Suprapubic skin (tissue), 4 donors: ENCODE results near the gene NEU2. TPM values are rescaled to one million over a fixed set of nuclear protein-coding genes. Genes with fewer than 3 reads are reported as not detected.

ENCODE experiments used
- DNase-seq, 2 donors: peaks; one replicate each; pipeline ENCODE4 v3.0.0-alpha.2; 2019; ENCODE audit warnings: low spot score in 2 of 2
- H3K27ac ChIP-seq: fragments of 200-600 bp; sonication (generic); one replicate; pipeline ENCODE4 v1.5.1; 2019
- H3K27me3 ChIP-seq: fragments of 200-600 bp; sonication (generic); one replicate; pipeline ENCODE4 v1.5.1; 2019
- H3K36me3 ChIP-seq: fragments of 200-600 bp; sonication (generic); one replicate; pipeline ENCODE4 v1.5.1; 2019
- H3K4me1 ChIP-seq: fragments of 200-600 bp; sonication (generic); one replicate; pipeline ENCODE4 v1.5.1; 2019
- H3K4me3 ChIP-seq: fragments of 200-600 bp; sonication (generic); one replicate; pipeline ENCODE4 v1.5.1; 2019; ENCODE audit warnings: mild to moderate bottlenecking
- H3K9me3 ChIP-seq: fragments of 200-600 bp; sonication (generic); one replicate; pipeline ENCODE4 v1.5.1; 2019
- CTCF ChIP-seq, 2 donors: fragments of 200-600 bp in 1 of 2; fragments of 450-650 bp in 1 of 2; sonication (generic) in 1 of 2; IDR thresholded peaks; one replicate each; pipeline ENCODE4 v1.5.1; 2016 to 2019; ENCODE audit warnings: antibody characterized with exemption in 2 of 2, mild to moderate bottlenecking in 1 of 2, moderate library complexity in 1 of 2
- EP300 ChIP-seq: sonication (generic); formaldehyde crosslinking; IDR thresholded peaks from one replicate; pipeline ENCODE4 v1.6.1; 2017; ENCODE audit warnings: antibody characterized with exemption
- POLR2A ChIP-seq, 2 donors: fragments of 450-650 bp; IDR thresholded peaks; one replicate each; pipeline ENCODE4 v1.6.1; 2017; ENCODE audit warnings: antibody characterized with exemption in 2 of 2, mild to moderate bottlenecking in 2 of 2, moderate library complexity in 2 of 2
- POLR2AphosphoS5 ChIP-seq, 3 donors: sonication (generic); formaldehyde crosslinking; IDR thresholded peaks; one replicate each; pipeline ENCODE4 v1.6.1; 2017; ENCODE audit warnings: antibody characterized with exemption in 3 of 3
- whole genome bisulfite sequencing: methylation state at CpG from one replicate; pipeline ENCODE4 v1.1.5; 2018; 5-methylcytosine and 5-hydroxymethylcytosine counted together
- total RNA-seq, 4 donors: library from RNA; depleted of rRNA; stranded (reverse); fragments of >200 nt; gene quantifications; one replicate each; pipeline ENCODE4 v1.1.0, GENCODE V29; 2016

The NEU2 gene
- total RNA-seq, 4 donors from 2014 or later, result 1.7 to 19.9 (median 5.8) TPM

GRCh38 chr2:233060501-233060979, 28.1 kb downstream of the NEU2 start:
- Histone ChIP-seq H3K36me3 (no peaks in the 10 kb centered on the region), H3K27ac (peak overlapping the region; percentile 67), H3K9me3 (no peaks in the 10 kb centered on the region), H3K4me3 (peak overlapping the region; percentile 43), H3K27me3 (no peaks in the 10 kb centered on the region), H3K4me1 (peaks cover 22% of the 10 kb centered on the region)
- TF ChIP-seq POLR2A (IDR thresholded peaks at IDR 0.05) (no peak), CTCF (IDR thresholded peaks at IDR 0.05) (no peak), EP300 (no peak), POLR2AphosphoS5 (IDR thresholded peaks at IDR 0.05) (no peak)
- DNase-seq, result peak; percentile 67 to 78
- WGBS, result 88% methylated on average over 1 of the region's 13 CpGs

GRCh38 chr2:233060980-233061590, 28.6 kb downstream of the NEU2 start:
- DNase-seq, result peak; percentile 55 to 68
- Histone ChIP-seq H3K4me1 (peaks cover 22% of the 10 kb centered on the region), H3K27me3 (no peaks in the 10 kb centered on the region), H3K27ac (peak overlapping the region; percentile 67), H3K4me3 (peak overlapping the region; percentile 43), H3K36me3 (no peaks in the 10 kb centered on the region), H3K9me3 (no peaks in the 10 kb centered on the region)
- TF ChIP-seq CTCF (IDR thresholded peaks at IDR 0.05) (no peak), EP300 (no peak), POLR2A (IDR thresholded peaks at IDR 0.05) (no peak), POLR2AphosphoS5 (IDR thresholded peaks at IDR 0.05) (no peak)
- WGBS, result 60% methylated on average over 9 of the region's 10 CpGs

GRCh38 chr2:233061591-233062450, 29.3 kb downstream of the NEU2 start:
- Histone ChIP-seq H3K9me3 (no peaks in the 10 kb centered on the region), H3K36me3 (no peaks in the 10 kb centered on the region), H3K27me3 (no peaks in the 10 kb centered on the region), H3K27ac (peak overlapping the region; percentile 67), H3K4me3 (peak overlapping the region; percentile 43), H3K4me1 (peaks cover 22% of the 10 kb centered on the region)
- 59% methylated on average over 10 of the region's 12 CpGs for WGBS
- peak; percentile 64 to 82 for DNase-seq
- TF ChIP-seq POLR2AphosphoS5 (IDR thresholded peaks at IDR 0.05) (no peak), CTCF (IDR thresholded peaks at IDR 0.05) (peak in 1 of 2 donors; percentile 8), POLR2A (IDR thresholded peaks at IDR 0.05) (no peak)

GRCh38 chr2:233062451-233062850, 30.0 kb downstream of the NEU2 start:
- peak; percentile 49 to 55 for DNase-seq
- WGBS, result 62% methylated on average over 4 of the region's 4 CpGs
- H3K27ac ChIP-seq, result peak overlapping the region; percentile 43

More at GRCh38 chr2:233062451-233062850, 30.0 kb downstream of the NEU2 start:
- Histone ChIP-seq H3K4me1 (peaks cover 22% of the 10 kb centered on the region), H3K4me3 (peak overlapping the region; percentile 43), H3K27me3 (no peaks in the 10 kb centered on the region), H3K9me3 (no peaks in the 10 kb centered on the region), H3K36me3 (no peaks in the 10 kb centered on the region)
- TF ChIP-seq EP300 (no peak), POLR2A (IDR thresholded peaks at IDR 0.05) (no peak), CTCF (IDR thresholded peaks at IDR 0.05) (no peak), POLR2AphosphoS5 (IDR thresholded peaks at IDR 0.05) (no peak)
